HL-60 (cell line): ENCODE data around the gene CDH23.

Experiments
- CTCF ChIP-seq: IDR thresholded peaks from one replicate; pipeline ENCODE4 v1.5.1; 2011; ENCODE audit warnings: low read length, control low read depth, inconsistent platforms; ENCODE audit not compliant: insufficient read depth
- POLR2AphosphoS5 ChIP-seq: IDR thresholded peaks from 2 replicates; pipeline ENCODE4 v1.6.1; 2012; ENCODE audit warnings: low read depth
- TF ChIP-seq, protein P1 (sequence below): IDR thresholded peaks from 2 replicates; pipeline ENCODE4 v1.6.1; 2012; ENCODE audit warnings: low read depth; ENCODE audit not compliant: insufficient replicate concordance

GRCh38 chr10:71618176-71618575, 221.5 kb downstream of the CDH23 start:
- TF ChIP-seq CTCF (no peak), POLR2AphosphoS5 (no peak)
- TF ChIP-seq, protein P1, sequence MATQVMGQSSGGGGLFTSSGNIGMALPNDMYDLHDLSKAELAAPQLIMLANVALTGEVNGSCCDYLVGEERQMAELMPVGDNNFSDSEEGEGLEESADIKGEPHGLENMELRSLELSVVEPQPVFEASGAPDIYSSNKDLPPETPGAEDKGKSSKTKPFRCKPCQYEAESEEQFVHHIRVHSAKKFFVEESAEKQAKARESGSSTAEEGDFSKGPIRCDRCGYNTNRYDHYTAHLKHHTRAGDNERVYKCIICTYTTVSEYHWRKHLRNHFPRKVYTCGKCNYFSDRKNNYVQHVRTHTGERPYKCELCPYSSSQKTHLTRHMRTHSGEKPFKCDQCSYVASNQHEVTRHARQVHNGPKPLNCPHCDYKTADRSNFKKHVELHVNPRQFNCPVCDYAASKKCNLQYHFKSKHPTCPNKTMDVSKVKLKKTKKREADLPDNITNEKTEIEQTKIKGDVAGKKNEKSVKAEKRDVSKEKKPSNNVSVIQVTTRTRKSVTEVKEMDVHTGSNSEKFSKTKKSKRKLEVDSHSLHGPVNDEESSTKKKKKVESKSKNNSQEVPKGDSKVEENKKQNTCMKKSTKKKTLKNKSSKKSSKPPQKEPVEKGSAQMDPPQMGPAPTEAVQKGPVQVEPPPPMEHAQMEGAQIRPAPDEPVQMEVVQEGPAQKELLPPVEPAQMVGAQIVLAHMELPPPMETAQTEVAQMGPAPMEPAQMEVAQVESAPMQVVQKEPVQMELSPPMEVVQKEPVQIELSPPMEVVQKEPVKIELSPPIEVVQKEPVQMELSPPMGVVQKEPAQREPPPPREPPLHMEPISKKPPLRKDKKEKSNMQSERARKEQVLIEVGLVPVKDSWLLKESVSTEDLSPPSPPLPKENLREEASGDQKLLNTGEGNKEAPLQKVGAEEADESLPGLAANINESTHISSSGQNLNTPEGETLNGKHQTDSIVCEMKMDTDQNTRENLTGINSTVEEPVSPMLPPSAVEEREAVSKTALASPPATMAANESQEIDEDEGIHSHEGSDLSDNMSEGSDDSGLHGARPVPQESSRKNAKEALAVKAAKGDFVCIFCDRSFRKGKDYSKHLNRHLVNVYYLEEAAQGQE = no peak
